Measurements from ENCODE around the gene SBK3.

Gene SBK3

DNA sequence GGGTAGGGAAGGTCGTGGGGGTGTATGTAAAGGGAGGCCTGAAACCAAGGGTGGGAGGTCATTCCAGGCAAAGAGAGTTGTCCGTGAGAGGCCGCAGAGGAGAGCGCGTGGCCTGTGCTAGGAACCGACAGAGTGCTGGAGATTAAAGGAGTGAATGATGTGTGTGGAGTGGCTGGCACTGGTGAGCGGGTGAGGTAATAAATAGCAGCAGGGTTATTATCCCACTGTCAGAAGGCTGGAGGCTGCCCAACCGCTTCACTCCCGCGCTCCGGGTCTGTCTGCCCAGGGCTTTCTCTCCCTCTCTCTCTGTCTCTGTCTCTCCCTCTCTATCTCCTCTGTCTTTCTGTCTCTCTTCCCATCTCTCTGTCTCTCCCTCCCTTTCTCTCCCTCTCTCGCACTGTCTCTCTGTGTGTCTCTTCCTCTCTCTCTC lies 17.9 kb upstream of the SBK3 start:
- TF ChIP-seq JUND (IDR thresholded peaks at IDR 0.05; ENCODE audit: low read depth): no peak
- in situ Hi-C loops (cut with HindIII; ENCODE audit: low pct_unique_long_range_greater_than_20kb, low sequenced_read_pairs): no loop called here
- DNase-seq (ENCODE audit: low read depth in 1 of 2, low spot score in 1 of 2): no peak

DNA sequence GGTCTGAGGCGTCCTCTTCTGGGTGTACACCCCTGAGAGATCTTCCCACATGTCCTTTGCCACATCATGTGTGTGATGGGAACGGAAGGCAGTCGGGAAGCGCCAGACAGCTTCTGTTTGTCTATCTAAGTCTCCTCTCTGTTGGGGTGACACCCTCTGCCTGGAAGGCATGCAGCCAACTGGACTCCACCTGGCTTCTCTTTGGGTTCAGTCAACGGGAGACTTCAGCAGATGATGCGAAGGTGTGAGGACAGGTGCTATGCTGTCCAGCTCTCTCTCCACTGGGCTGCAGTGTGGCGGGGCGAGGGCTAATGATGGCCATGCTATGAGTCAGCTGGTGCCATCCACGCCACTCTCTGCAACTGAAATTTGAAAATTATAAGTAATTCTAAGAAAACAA lies 14.3 kb upstream of the SBK3 start:
- no peak for TF ChIP-seq JUND (IDR thresholded peaks at IDR 0.05; ENCODE audit: low read depth)
- in situ Hi-C loops (cut with HindIII; ENCODE audit: low pct_unique_long_range_greater_than_20kb, low sequenced_read_pairs): no loop called here
- DNase-seq (ENCODE audit: low read depth in 1 of 2, low spot score in 1 of 2): no peak

DNA sequence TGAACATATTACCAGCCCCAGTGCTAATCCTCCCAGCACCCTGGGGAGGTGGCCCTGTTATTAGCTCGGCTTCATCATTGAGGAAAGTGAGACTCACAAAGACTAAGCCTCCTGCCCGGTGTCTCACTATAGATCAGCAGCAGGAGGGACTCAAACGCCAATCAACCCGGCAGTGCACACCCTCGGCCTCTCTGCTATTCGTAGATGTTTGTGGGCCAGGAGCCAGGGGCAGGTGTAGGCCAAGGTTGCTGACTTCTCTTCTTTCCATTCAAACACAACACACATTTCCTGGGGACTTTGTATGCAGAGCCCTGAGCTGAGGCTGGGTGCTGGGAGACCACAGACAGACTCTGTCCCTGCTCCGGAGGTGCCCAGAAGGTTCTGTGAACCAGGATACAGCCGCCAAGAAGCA lies 9.4 kb upstream of the SBK3 start:
- in situ Hi-C loops (cut with HindIII; ENCODE audit: low pct_unique_long_range_greater_than_20kb, low sequenced_read_pairs): no loop called here
- TF ChIP-seq JUND (IDR thresholded peaks at IDR 0.05; ENCODE audit: low read depth): no peak
- DNase-seq (ENCODE audit: low read depth in 1 of 2, low spot score in 1 of 2): no peak

DNA sequence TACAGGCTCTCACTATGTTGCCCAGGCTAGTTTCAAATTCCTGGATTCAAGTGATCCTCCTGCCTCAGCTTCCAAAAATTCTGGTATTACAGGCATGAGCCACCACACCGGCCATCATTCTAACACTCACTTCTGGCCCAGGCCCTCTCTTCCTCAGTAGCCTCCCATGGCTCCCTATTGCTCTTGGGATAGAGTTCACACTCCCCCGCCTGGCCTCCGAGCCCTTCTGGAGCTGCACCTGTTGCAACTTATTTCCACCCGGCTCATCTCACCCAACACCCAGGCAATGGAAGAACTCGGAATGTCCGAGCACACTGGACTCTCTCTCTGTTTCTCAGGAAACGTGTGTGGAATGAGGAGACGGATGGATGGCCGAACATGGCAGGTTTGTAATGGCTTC lies 9.0 kb upstream of the SBK3 start:
- in situ Hi-C loops (cut with HindIII; ENCODE audit: low pct_unique_long_range_greater_than_20kb, low sequenced_read_pairs): no loop called here
- DNase-seq (ENCODE audit: low read depth in 1 of 2, low spot score in 1 of 2): no peak
- no peak for TF ChIP-seq JUND (IDR thresholded peaks at IDR 0.05; ENCODE audit: low read depth)

DNA sequence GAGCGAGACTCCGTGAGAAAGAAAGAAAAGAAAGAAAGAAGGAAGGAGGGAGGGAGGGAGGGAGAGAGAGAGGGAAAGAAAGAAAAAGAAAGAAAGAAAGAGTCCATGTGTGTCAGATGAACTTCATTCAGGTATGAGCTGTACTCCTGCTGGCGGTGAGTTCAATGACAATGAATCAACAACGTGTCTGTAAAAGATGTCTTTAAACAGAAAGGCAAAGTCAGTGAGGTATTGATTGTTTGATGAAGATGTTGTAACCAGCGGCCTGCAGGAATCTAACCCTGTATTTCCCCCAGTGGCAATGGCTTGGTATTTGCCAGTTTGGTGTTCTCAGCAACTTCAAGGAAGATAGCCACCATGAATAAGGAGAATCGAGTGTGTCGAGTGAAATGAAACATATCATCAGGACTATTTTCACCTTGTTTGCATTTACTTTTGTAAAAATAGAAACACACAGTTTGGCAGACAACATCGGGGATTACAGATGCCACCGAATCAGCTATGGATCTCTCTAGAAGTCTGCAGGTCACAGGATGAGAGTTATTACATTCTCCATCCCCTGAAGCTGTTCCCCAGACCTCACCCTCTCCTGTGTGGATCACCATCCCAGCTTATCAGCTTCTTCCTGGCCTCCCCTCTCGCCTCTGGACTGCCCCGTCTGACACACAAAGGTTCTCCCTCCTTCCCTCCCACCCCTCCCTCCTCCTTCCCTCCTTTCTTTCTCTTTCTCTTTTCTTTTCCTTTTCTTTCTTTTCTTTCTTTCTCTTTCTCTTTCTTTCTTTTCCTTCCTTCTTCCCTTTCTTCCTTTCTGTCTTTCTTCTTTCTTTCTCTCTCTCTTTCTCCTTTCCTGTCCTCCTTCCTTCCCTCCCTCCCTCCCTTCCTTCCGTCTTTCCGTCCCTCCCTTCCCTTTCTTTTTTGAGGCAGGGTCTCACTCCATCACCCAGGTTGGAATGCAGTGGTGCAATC lies 8.2 kb upstream of the SBK3 start:
- DNase-seq (ENCODE audit: low read depth in 1 of 2, low spot score in 1 of 2): no peak
- in situ Hi-C loops (cut with HindIII; ENCODE audit: low pct_unique_long_range_greater_than_20kb, low sequenced_read_pairs): no loop called here
- TF ChIP-seq JUND (IDR thresholded peaks at IDR 0.05; ENCODE audit: low read depth): no peak

DNA sequence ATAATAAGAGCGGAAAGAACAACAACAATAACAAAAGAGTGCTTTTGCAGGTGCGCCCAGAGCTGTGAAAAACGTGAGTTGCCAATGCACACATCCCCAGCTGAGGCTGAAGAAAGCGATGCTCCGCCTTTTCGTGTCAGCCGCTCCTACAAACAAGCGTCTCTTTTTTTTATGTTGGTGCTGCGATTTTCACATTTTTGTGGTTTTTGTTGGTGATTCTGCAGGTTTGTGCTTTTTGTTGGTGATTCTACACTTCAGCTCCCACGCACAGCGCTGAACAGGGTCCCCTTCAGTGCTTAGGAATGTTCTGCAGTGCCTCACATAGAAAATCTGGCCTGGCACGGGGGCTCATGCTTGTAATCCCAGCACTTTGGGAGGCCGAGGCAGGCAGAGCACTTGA lies 7.3 kb upstream of the SBK3 start:
- no peak for TF ChIP-seq JUND (IDR thresholded peaks at IDR 0.05; ENCODE audit: low read depth)
- DNase-seq (ENCODE audit: low read depth in 1 of 2, low spot score in 1 of 2): no peak
- in situ Hi-C loops (cut with HindIII; ENCODE audit: low pct_unique_long_range_greater_than_20kb, low sequenced_read_pairs): no loop called here

DNA sequence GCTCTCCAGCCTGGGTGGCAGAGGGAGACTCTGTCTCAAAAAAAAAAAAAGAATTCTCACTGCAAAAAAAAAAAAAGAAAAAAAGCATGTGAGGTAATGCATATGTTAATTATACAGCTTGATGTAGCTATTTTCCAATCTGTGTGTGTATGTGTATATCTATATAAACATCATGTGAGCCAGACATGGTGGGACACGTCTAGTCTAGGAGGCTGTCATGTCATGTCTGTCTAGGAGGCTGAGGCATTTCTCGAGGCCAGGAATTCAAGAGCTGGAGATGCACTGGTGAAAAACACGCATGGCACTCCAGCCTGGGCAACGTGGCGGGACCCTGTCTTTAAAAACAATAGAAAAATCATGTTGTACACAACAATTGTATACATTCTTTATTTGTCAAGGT lies 6.9 kb upstream of the SBK3 start:
- no peak for TF ChIP-seq JUND (IDR thresholded peaks at IDR 0.05; ENCODE audit: low read depth)
- in situ Hi-C loops (cut with HindIII; ENCODE audit: low pct_unique_long_range_greater_than_20kb, low sequenced_read_pairs): no loop called here
- DNase-seq (ENCODE audit: low read depth in 1 of 2, low spot score in 1 of 2): no peak

DNA sequence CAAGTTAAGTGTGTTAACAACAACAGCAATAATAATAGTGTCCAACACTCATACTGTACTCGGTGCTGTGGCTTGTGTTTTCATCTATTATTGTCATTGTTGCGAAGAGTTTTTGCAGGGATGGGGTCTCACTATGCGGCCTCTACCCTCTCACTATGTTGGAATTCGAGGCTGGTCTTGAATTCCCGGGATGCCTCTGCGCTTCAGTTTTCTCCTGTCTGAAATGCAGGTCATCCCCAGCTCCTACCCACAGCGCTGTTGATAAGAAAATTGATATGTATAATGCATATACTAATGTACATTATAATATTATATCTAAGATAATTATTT lies 4.9 kb upstream of the SBK3 start:
- no peak for DNase-seq (ENCODE audit: low read depth in 1 of 2, low spot score in 1 of 2)

DNA sequence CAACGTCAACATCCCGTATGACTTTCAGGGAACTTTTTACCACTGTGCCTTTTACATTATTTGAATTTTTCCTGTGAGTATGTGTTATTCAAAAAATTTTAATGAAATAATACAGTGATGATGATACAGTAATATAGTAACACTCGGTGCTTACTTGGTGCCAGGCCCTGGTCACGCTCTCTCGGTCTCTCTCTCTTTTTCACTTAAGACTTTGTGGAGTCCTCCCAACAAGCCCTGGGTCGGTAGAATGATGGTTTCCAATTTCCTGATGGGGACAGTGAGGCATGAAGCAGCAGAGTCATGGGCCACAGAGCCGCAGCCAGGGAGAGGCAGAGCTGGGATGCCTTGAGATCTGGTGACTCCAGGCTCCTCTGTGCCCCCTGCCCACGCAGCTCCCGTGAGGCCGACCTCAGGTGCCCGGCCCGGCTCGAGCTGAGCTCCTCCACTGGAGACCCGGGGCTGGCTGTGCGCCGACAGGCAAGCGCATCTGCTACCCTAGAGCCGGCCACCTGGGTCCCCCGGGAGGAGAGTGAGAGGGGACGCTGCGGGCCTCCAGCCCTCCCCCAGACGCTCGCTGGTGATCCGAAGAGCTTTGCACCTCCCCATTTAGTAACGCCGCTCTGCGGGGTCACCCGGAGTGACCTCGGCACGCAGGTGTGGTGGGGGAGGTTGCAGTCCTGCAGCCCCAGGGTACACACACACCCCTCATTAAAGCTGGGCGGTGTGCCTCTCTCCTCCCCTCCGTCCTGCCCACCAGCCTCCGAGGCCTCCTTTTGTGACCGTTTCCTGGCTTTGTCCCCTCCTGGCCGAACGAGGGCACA lies 4.4 kb upstream of the SBK3 start:
- no peak for DNase-seq (ENCODE audit: low read depth in 1 of 2, low spot score in 1 of 2)
- in situ Hi-C loops (cut with HindIII; ENCODE audit: low pct_unique_long_range_greater_than_20kb, low sequenced_read_pairs): no loop called here
- TF ChIP-seq JUND (IDR thresholded peaks at IDR 0.05; ENCODE audit: low read depth): no peak

More for the DNA sequence above, 4.9 kb upstream of the SBK3 start:
- in situ Hi-C loops (cut with HindIII; ENCODE audit: low pct_unique_long_range_greater_than_20kb, low sequenced_read_pairs): no loop called here
- no peak for TF ChIP-seq JUND (IDR thresholded peaks at IDR 0.05; ENCODE audit: low read depth)

DNA sequence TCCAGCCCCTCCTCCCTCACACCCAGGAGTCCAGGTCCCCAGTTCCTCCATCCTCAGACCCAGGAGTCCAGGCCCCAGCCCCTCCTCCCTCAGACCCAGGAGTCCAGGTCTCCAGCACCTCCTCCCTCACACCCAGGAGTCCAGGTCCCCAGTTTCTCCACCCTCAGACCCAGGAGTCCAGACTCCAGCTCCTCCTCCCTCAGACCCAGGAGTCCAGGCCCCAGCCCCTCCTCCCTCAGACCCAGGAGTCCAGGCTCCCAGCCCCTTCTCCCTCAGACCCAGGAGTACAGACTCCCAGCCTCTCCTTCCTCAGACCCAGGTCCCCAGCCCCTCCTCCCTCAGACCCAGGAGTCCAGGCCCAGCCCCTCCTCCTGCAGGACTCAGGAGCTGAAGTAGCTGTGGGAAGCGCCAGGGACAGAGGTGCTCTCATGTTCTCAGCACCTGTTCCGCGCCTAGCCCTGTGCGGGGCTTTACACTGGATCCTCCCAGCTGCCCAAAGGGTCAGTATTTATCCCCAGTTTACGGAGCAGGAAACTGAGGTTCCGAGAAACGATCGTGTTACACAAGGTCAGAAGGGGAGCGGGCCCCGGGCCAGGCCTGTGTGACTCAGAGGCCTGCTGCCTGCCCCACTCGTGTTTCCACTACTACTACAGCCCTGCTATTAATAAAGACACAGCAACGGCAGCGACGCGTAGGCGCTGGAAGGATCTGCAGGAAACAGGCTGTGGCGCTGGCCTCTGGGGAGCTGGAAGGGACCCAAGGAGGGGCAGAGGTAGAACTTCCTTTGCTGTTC lies 1.7 kb upstream of the SBK3 start:
- in situ Hi-C loops (cut with HindIII; ENCODE audit: low pct_unique_long_range_greater_than_20kb, low sequenced_read_pairs): no loop called here
- TF ChIP-seq JUND (IDR thresholded peaks at IDR 0.05; ENCODE audit: low read depth): no peak
- no peak for DNase-seq (ENCODE audit: low read depth in 1 of 2, low spot score in 1 of 2)

DNA sequence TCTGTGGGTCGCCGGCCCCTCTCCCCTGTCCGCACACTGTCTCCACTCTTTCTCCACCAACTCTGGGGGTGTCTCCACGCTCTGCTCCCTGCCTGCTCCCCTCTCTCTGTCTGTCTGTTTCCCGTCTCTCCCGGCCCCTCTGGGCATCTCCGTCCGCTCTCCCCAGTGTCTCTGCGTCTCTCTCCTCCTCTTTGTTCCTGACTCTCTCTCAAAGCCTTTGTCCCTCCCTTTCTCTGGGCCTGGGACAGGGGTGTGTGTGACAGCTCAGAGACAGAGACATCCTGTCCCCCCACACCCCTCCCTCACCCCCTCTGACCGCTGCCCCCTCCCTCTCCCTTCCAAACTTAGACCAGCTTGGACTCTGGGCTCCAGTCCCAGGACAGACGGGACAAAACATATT lies 668 bp upstream of the SBK3 start:
- in situ Hi-C loops (cut with HindIII; ENCODE audit: low pct_unique_long_range_greater_than_20kb, low sequenced_read_pairs): no loop called here
- DNase-seq (ENCODE audit: low read depth in 1 of 2, low spot score in 1 of 2): no peak
- TF ChIP-seq JUND (IDR thresholded peaks at IDR 0.05; ENCODE audit: low read depth): no peak

DNA sequence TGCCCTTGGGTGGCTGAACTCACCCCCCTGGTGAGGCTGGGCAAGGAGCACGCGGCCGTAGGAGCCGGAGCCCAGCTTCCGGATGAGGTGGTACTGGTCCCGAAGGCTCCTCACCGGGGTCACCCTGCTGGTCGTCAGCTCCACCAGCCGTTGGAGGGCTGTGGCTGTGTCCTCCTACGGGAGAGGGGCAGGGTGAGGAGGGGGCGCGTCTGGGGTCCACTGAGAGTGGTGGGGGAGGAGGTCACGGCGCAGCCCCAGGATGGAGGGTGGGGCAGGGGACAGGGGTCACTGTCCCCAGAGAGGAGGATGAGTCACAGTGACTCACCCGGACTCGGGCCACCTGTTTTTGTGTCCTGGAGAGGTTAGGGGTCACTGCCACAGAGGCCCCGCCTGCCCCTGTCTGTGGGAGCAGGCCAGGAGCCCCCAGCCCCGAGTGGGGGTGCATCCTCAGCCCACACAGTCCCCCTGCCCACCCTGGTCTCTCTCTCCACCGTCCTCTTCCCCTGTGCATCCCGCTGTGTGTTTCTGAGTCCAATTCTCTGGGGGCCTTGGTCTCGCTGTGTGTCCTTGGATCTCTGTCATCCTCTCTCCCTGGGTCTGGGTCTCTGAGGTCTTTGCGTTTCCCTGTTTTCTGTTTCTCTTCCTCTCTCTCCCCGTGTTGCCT lies 435 bp downstream of the SBK3 start:
- no peak for TF ChIP-seq JUND (IDR thresholded peaks at IDR 0.05; ENCODE audit: low read depth)
- DNase-seq (ENCODE audit: low read depth in 1 of 2, low spot score in 1 of 2): no peak
- in situ Hi-C loops (cut with HindIII; ENCODE audit: low pct_unique_long_range_greater_than_20kb, low sequenced_read_pairs): no loop called here
